Activated naive CD4-positive, alpha-beta T cell treated with anti-CD3 and anti-CD28 coated beads, Interleukin-2, amount 50 U/mL, for 72 hours (primary cell): Measurements from ENCODE around the gene TMEM143. TPM values are rescaled to one million over a fixed set of nuclear protein-coding genes. Genes with fewer than 3 reads are reported as not detected.
A peak's percentile ranks its signal among the peaks of the same experiment; 100 is the strongest.
"Not testable (repeated sequence)": the region's sequence is repeated elsewhere in the genome, so short reads cannot be mapped to it uniquely, and the experiment has no call there.

Experiments
- ATAC-seq, 2 donors: fragments of 150-1000 bp; cut with Tn5 transposase; 2 replicates each; pipeline ENCODE4 v1.10.0; 2021; ENCODE audit warnings: mild to moderate bottlenecking in 2 of 2, moderate library complexity in 2 of 2
- DNase-seq, 2 donors: peaks; one replicate each; pipeline ENCODE4 v3.0.0; 2021 to 2022; ENCODE audit warnings: low spot score in 2 of 2
- H3K27ac Mint-ChIP-seq, 2 donors: one replicate each; pipeline ENCODE4 v1.8.0; 2022; ENCODE audit warnings: mild to moderate bottlenecking in 2 of 2, mixed read lengths in 2 of 2
- H3K36me3 Mint-ChIP-seq, 2 donors: one replicate each; pipeline ENCODE4 v1.8.0; 2022; ENCODE audit warnings: mixed read lengths in 2 of 2
- H3K9me3 Mint-ChIP-seq, 2 donors: one replicate each; pipeline ENCODE4 v1.8.0; 2022; ENCODE audit warnings: mixed read lengths in 2 of 2
- total RNA-seq, 2 donors: library from RNA; stranded (reverse); gene quantifications; one replicate each; pipeline ENCODE4 v1.2.3, GENCODE V29; 2022

The TMEM143 gene
- total RNA-seq, 2 donors from 2014 or later = 24.1 to 48.1 TPM

DNA sequence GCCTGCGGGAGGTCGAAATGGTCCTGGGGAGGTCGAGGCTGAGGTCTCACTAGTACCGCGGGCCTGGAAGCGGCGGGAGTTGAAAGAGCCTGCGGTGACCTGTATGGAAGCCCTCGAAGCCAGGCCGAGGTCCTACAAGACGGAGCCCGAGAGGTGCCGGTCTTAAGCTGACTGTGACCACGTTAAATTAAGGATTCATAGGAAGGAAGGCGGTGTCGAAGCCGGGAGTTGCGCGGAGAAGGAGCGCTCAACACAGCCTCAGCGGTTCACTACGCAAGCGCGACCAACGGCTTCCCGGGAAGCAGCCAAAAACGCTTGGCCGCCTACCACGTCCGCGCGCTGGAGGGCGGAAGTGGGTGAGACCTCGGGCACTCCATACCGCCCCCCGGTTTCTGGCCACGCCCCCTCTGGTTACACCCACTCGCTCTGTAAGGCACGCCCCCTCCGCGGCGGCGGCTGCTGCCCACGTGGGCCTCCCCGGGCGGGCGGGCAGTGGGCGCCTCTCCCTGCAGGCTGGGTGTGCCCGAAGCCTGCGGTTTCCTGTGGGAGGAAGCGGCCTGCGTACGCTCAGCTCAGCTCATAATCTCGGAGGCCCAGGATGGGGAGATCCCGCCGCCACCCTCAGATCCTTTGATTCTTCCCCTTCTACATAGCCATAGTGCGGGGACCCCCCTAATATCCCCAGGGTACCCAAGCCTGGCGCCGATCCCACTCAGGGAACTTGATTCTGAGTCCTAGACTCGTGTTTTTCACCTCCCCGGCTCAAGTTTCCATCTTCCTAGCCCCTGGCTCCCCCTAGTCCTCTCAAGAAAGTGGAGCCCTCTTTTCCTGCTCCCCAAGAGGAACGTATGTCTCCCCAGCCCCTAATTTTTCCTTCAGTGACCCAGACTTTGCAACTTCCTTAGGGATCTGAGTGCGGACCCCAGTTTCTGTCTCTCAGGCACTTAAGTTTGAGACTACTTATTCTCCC, 41.8 kb downstream of the TMEM143 start:
- Mint-ChIP-seq H3K9me3 (no peaks in the 10 kb centered on the region), H3K27ac (peak overlapping the region; percentile 93 to 97), H3K36me3 (peaks cover 5 to 10% of the 10 kb centered on the region in 2 donors)
- DNase-seq = peak; percentile 99
- peak; percentile 75 to 78 for ATAC-seq

DNA sequence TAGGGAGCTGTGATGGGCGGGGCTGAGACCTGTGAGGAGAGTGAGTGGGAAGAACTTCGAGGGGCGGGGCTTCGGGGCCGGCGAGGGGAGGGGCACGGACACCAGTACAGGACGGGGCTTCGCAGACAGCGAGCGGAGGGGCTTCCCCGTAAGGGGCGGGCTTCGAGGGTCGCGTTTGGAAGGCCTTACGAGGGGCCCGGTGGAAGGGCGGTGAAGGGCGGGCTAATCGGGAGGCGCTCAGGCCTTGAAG, 42.4 kb downstream of the TMEM143 start:
- DNase-seq = peak; percentile 94 to 96
- Mint-ChIP-seq H3K36me3 (peaks cover 4 to 5% of the 10 kb centered on the region in 2 donors), H3K9me3 (no peaks in the 10 kb centered on the region), H3K27ac (peak overlapping the region; percentile 93 to 97)
- peak; percentile 66 to 75 for ATAC-seq

DNA sequence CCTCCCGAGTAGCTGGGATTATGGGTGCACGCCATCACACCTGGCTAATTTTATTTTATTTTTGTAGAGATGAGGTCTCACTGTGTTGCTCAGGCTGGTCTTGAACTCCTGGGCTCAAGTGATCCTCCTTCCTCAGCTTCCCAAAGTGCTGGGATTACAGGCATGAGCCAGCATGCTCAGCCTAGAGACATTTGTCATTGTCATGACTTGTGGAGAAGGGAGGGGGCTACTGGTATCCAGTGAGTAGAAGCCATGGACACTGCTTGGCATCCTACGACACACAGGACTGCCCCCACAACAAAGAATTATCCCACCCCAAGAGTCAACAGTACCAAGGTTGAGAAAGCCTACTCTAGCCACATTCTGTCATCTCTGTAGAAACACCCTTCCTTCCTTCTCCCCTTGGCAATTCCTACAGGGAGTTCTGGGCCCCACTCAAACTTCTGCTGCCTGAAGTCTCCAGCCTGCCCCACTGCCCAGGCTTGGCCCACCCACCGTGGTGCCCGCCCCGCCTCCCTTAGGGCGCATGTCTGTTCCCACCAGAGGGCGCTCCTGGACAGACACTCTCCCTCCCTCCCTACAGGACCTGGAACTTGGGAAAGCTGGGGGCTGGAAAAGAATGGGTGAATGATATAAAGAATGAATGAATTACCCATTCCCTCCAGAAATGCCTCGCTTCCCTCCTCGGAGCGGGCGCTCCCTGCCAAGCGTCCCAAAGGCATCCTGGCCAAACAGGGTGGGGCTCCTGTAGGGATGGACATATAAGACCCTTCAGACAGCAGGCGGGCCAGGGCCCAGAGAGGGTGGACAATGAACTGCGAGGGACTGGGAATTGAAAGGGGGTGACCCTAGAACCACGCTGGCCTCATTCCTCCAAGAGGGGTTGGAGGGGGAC, 43.8 kb downstream of the TMEM143 start:
- Mint-ChIP-seq H3K9me3 (no peaks in the 10 kb centered on the region), H3K27ac (peak overlapping the region in 1 of 2 donors; percentile 93), H3K36me3 (no peaks in the 10 kb centered on the region)
- DNase-seq = peak; percentile 75 to 85
- ATAC-seq = peak; percentile 19 to 23

DNA sequence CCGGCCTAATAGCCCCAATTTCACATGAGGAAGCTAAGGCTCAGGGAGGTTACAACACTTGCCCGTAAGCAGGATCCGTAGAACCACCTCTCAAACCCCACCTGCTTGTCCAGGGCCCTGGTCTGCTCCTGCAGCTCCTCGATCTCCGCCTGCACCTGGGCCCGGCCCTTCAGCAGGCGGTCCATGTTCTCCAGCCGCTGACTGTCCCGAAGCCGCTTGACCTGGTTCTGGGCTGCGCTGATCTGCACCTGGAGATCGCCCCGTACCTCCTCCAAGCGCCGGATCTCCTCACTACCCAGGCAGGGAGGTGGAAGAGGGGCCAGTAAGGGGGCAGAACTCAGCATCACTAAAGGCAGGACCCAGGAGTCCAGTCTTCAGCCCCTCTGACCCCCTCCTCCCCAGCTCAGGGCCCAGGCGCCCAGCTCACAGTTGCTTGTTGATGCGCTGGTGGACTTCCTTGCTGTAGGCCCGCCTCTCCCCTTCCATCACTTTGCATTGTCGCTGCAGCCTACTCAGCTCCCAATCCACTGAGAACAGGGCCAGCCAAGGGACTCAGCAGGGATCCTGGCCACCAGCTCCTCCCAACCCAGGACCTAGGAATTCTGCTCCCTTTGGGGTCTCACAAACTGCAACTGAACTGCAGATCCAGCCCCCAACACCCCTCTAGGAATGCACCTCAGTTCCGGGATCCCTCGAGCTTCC, 45.3 kb downstream of the TMEM143 start:
- H3K36me3 Mint-ChIP-seq = no peaks in the 10 kb centered on the region
- DNase-seq = no peak
- no peaks in the 10 kb centered on the region for H3K9me3 Mint-ChIP-seq
- H3K27ac Mint-ChIP-seq = no peak overlapping the region
- ATAC-seq = no peak

DNA sequence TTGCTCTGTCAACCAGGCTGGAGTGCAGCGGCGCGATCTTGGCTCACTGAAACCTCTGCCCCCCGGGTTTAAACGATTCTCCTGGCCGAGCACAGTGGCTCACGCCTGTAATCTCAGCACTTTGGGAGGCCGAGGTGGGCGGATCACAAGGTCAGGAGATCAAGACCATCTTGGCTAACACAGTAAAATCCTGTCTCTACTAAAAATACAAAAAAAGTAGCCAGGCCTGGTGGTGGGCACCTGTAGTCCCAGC, 46.1 kb downstream of the TMEM143 start:
- H3K27ac Mint-ChIP-seq, H3K9me3 Mint-ChIP-seq, H3K36me3 Mint-ChIP-seq, ATAC-seq, DNase-seq: not testable (repeated sequence)

DNA sequence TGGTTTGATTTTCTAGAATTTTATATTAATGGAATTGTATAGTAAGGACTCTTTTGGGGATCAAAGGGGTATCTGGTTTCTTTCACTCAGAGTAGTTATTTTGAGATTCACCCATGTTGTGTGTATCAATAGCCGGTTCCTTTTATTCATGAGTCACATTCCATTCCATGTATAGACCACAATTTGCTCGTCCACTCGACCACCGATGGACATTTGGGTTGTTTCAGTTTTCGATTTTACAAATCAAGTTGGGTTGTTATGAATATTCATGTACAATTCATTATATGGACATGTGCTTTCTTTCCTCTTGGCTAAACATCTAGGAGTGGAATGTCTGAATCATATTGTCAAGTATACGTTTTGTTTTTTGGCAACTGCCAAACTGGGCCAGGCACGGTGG, 48.0 kb downstream of the TMEM143 start:
- no peaks in the 10 kb centered on the region for H3K36me3 Mint-ChIP-seq
- ATAC-seq (no peak), DNase-seq (no peak)
- no peak overlapping the region for H3K27ac Mint-ChIP-seq
- no peaks in the 10 kb centered on the region for H3K9me3 Mint-ChIP-seq

DNA sequence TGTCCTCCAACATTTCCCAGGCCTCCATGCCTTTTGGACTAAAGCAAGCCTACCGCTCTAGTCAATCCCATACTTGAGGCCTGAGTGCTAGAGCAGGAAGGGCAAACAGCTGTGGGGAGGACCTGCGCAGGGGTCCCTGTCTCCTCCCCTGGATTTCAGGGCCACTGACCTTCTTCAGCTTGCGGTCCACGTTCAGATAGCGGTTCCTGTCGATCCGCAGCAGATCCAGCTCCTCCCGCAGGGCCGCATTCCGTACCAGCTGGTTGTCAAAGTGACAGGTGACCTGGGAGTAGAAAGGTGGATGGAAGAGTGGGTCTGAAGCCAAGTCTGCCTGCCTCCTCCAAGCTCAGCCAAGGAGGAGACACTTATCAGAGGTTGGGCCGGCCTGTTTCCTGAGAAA, 52.4 kb downstream of the TMEM143 start:
- Mint-ChIP-seq H3K9me3 (no peaks in the 10 kb centered on the region), H3K36me3 (no peaks in the 10 kb centered on the region), H3K27ac (no peak overlapping the region)
- DNase-seq (no peak), ATAC-seq (no peak)

DNA sequence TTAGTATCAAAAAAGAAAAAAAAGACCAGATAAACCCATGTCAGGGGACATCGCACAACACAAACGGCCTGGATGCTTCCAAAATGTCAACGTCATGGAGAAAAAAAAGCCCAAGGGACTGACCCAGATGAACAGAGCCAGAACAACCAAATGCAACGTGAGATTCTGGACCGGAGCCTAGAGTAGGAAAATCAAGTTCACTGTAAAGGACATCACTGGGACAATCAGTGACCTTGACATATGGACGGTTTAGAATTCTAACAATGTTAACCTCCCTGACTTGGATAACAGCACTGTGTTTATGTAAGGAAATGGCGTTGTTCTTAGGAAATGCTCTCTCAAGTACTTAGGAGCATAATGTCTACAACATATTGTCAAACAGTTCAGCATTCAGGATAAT, 53.5 kb downstream of the TMEM143 start:
- H3K36me3 Mint-ChIP-seq = no peaks in the 10 kb centered on the region
- DNase-seq (no peak), ATAC-seq (no peak)
- no peaks in the 10 kb centered on the region for H3K9me3 Mint-ChIP-seq
- H3K27ac Mint-ChIP-seq = no peak overlapping the region

DNA sequence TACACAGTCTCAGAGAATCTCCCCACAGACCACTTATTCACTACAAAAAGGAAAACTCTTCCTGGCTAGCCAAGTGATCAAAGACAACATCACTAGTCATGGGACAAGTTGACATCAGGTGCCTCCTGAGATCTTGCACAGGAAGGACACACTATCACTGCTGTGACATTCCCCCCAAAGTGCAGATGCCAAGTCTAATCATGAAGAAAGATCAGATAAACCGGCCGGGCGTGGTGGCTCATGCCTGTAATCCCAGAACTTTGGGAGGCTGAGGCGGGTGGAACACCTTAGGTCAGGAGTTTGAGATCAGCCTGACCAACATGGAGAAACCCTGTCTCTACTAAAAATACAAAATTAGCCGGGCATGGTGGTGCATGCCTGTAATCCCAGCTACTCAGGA, 54.0 kb downstream of the TMEM143 start:
- H3K36me3 Mint-ChIP-seq, DNase-seq, H3K27ac Mint-ChIP-seq, ATAC-seq, H3K9me3 Mint-ChIP-seq: not testable (repeated sequence)

DNA sequence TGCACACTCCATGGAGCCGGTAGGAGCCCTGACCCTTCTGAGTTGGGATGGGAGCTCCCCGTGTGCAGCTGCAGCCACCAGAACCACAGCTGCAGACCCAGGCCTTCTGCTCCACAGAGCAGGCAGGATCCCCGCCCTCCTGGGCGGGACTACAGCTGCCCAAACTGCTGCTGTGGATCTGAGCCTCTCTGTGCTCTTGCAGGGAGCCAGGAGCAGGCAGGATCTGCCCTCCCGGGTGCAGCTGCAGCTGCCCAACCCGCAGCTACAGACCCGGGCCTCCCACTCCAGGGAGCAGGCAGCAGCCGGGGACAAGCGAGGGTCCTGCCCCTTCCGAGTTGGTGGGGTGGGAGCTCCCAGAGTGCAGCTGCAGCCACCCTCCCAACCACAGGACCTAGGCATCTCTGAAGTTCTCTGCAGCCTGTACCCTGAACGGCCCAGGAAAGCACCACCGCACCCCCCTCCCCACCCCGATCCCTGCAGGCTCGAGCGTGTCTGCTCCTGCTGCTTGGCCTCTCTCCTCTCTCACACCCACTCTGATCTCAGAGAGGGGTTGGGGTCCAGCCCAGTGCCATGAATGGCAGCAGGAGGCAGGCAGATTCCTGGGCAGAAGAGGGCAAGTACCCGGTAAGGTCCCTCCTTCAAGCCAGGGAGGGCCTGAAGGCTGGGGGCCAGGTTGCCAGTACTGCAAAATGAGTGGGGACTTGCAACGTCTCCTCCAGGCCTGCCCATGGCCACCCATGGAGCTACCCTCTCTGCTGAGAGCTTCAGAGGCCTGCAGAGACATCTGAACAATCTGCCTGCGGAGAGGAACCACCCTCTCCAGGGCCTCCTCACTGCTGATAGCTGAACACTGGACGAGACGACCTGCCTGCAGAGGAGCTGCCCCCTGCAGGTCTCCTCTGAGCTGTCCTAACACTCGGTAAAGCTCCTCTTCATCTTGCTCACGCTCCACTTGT, 54.8 kb downstream of the TMEM143 start:
- DNase-seq (no peak), ATAC-seq (no peak)
- Mint-ChIP-seq H3K36me3 (no peaks in the 10 kb centered on the region), H3K9me3 (no peaks in the 10 kb centered on the region), H3K27ac (no peak overlapping the region)

DNA sequence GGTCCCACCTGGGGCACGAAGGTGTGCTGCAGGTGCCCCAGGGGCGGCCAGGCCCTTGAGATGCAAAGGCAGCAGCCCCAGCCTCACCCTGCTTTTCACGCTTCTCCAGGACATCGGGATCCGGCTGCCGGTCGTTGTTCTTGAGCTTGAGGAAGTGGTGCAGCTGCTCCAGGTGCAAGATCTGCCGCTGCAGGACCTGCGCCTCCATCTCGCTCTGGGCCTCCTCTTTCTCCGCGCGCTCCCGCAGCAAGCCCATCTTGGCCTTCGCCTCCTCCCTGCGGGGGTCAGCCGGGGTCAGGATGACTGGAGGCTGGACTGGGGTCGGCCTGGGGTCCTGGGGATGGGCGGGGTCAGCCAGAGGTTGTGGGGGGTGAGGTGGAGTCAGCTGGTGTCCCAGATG, 59.9 kb downstream of the TMEM143 start:
- H3K27ac Mint-ChIP-seq = no peak overlapping the region
- no peak for ATAC-seq
- no peaks in the 10 kb centered on the region for H3K9me3 Mint-ChIP-seq
- no peak for DNase-seq
- H3K36me3 Mint-ChIP-seq = no peaks in the 10 kb centered on the region

DNA sequence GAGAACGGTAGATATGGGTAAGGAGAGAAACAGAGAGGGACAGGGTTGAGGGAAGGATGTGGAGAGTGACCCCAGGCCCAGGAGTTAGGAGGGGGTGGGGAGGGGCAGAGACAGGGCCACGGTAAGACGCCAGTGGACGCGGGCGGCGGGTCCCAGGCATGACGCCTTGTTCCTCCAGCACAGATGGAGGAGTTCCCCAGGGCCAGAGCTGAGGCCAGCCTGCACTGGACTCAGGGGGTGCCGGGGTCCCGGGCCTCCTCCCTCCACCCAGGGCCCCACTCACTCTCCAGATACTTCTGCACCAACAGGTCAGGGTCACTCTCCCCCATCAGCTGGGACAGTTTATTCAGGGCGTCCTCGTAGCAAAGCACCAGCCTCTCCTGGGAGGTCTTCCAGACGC, 60.4 kb downstream of the TMEM143 start:
- no peak for ATAC-seq
- DNase-seq = no peak
- Mint-ChIP-seq H3K9me3 (no peaks in the 10 kb centered on the region), H3K36me3 (no peaks in the 10 kb centered on the region), H3K27ac (no peak overlapping the region)

DNA sequence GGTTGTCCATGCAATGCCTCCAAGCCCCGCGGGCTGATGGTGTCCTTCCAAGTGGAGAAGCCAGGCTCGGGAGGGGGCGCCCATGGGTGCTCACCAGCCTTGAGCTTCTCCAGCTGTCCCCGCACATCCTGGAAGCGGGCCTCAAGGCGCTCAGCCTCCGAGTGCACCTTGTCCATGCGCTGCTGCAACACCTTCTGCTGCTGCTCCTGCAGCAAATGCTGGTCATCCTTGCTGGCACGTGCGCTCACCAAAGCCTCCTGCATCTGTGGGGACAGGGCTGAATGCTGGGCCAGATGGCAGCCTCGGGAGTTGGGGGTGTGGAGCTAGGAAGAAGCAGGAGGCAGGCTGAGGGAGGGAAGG, 61.2 kb downstream of the TMEM143 start:
- no peak overlapping the region for H3K27ac Mint-ChIP-seq
- H3K36me3 Mint-ChIP-seq = no peaks in the 10 kb centered on the region
- no peaks in the 10 kb centered on the region for H3K9me3 Mint-ChIP-seq
- DNase-seq = no peak
- no peak for ATAC-seq

DNA sequence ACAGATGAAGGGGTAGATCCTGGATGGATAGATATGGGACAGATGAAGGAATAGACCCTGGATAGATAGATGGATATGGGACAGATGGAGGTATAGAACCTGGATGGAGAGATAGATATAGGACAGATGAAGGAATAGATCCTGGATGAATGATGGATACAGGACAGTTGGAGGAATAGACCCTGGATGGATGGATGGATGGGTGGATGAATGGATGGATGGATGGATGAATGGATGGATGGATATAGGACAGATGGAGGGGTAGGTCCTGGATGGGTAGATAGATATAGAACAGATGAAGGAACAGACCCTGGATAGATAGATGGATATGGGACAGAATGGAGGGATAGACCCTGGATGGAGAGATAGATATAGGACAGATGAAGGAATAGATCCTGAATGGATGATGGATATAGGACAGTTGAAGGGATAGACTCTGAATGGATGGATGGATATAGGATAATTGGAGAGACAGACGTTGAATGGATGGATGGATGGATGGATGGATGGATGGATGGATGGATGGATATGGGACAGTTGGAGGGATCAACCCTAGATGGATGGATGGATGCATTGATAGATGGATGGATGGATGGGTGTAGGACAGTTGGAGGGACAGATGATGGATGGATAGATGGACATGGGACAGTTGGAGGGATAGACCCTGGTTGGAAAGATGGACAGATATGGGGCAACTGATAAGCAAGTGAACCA, 61.7 kb downstream of the TMEM143 start:
- Mint-ChIP-seq H3K9me3 (no peaks in the 10 kb centered on the region), H3K36me3 (no peaks in the 10 kb centered on the region), H3K27ac (no peak overlapping the region)
- DNase-seq = no peak
- no peak for ATAC-seq

DNA sequence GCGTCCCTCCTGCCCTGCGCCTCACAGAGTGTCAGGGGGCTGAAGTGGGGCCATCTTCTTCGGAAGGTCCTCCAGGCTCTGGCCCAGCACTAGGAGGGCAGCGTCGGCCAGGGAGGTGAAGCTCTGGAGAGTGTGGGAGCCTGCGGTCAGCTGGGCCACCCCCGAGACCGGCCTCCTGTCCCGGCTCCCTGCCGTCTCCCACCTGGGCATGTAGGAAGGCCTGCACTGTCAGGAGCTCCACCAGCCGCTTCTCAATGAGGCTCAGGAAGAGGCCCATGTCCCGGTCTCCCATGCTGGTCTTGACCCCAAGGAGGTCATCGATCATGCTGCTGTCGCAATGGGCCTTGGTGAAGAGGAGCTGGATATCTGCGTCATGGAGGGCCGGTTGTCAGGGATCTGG, 65.8 kb downstream of the TMEM143 start:
- Mint-ChIP-seq H3K36me3 (no peaks in the 10 kb centered on the region), H3K27ac (no peak overlapping the region), H3K9me3 (no peaks in the 10 kb centered on the region)
- ATAC-seq (no peak), DNase-seq (no peak)
